SK-N-SH (cell line): ENCODE data around the gene MYNN. TPM values are rescaled to one million over a fixed set of nuclear protein-coding genes. Genes with fewer than 3 reads are reported as not detected.

Experiments
- CTCF ChIA-PET: fragments of 300-600, 350-600 bp; formaldehyde crosslinking; extraction: SDS; loops from one replicate; lab custom pipeline; 2021; lab: Yijun Ruan, JAX
- POLR2A ChIA-PET: fragments of 350-600 bp; sonication (Branson Sonifier 250); formaldehyde crosslinking; extraction: SDS; loops from one replicate; lab custom pipeline; 2020; ENCODE audit warnings: antibody characterized with exemption, inconsistent platforms; lab: Yijun Ruan, JAX
- DNase-seq: peaks from one replicate; pipeline ENCODE4 v3.0.0; 2012
- H2AFZ ChIP-seq: fragments of 200-600 bp; sonication (generic); 2 replicates; pipeline ENCODE4 v1.8.1; 2016; ENCODE audit warnings: antibody characterized with exemption, mild to moderate bottlenecking, low read depth
- H3F3A ChIP-seq: fragments of 200-600 bp; sonication (generic); replicated peaks from 2 replicates; pipeline ENCODE3; 2016; ENCODE audit warnings: antibody characterized with exemption, mild to moderate bottlenecking; ENCODE audit not compliant: insufficient read depth
- H3K27ac ChIP-seq, 2 experiments: fragments of 200-500 bp in 1 of 2; fragments of 200-600 bp in 1 of 2; sonication (Bioruptor generic) in 1 of 2; sonication (generic), shearing (Covaris generic) in 1 of 2; 2 replicates each; pipeline versions ENCODE4 v1.5.1 to v1.6.1; 2014 to 2016; ENCODE audit warnings: low read depth in 2 of 2, inconsistent platforms in 1 of 2, low read length in 1 of 2, mild to moderate bottlenecking in 1 of 2, mixed read lengths in 1 of 2
- H3K27me3 ChIP-seq: fragments of 200-600 bp; sonication (generic), shearing (Covaris generic); 2 replicates; pipeline ENCODE4 v1.6.1; 2016; ENCODE audit warnings: mixed run types; ENCODE audit not compliant: insufficient read depth
- H3K36me3 ChIP-seq, 2 experiments: fragments of 200-500 bp in 1 of 2; fragments of 200-600 bp in 1 of 2; sonication (Bioruptor generic) in 1 of 2; sonication (generic) in 1 of 2; replicated peaks in 1 of 2; 2 replicates each; pipeline versions ENCODE3 to v1.5.1; 2014 to 2016; ENCODE audit warnings: low read length in 1 of 2, mild to moderate bottlenecking in 1 of 2; ENCODE audit not compliant: insufficient read depth in 2 of 2, control insufficient read depth in 1 of 2
- H3K4me1 ChIP-seq, 2 experiments: fragments of 200-500 bp in 1 of 2; fragments of 200-600 bp in 1 of 2; sonication (Bioruptor generic) in 1 of 2; sonication (generic), shearing (Covaris generic) in 1 of 2; 2 replicates each; pipeline versions ENCODE4 v1.5.1 to v1.6.1; 2014 to 2016; ENCODE audit warnings: low read depth in 1 of 2, low read length in 1 of 2, mixed run types in 1 of 2; ENCODE audit not compliant: insufficient read depth in 2 of 2, control insufficient read depth in 1 of 2
- H3K4me2 ChIP-seq: fragments of 200-600 bp; sonication (generic), shearing (Covaris generic); 2 replicates; pipeline ENCODE4 v1.6.1; 2017; ENCODE audit warnings: mixed run types
- H3K4me3 ChIP-seq, 2 experiments: fragments of 200-500 bp in 1 of 2; fragments of 200-600 bp in 1 of 2; sonication (Bioruptor generic) in 1 of 2; sonication (generic), shearing (Covaris generic) in 1 of 2; 2 replicates each; pipeline versions ENCODE4 v1.5.1 to v1.8.1; 2014 to 2016; ENCODE audit warnings: low read depth in 2 of 2, inconsistent platforms in 1 of 2, low read length in 1 of 2, mild to moderate bottlenecking in 1 of 2, mixed read lengths in 1 of 2, moderate library complexity in 1 of 2
- H3K79me2 ChIP-seq: fragments of 200-600 bp; sonication (generic); 2 replicates; pipeline ENCODE4 v1.8.1; 2017; ENCODE audit warnings: mild to moderate bottlenecking; ENCODE audit not compliant: insufficient read depth
- H3K9ac ChIP-seq: fragments of 200-600 bp; sonication (generic); 2 replicates; pipeline ENCODE4 v1.6.1; 2017; ENCODE audit warnings: mixed run types
- H3K9me2 ChIP-seq: fragments of 200-600 bp; sonication (generic); 2 replicates; pipeline ENCODE4 v1.6.1; 2017; ENCODE audit warnings: mixed run types
- H3K9me3 ChIP-seq: fragments of 200-600 bp; sonication (generic); 2 replicates; pipeline ENCODE4 v1.6.1; 2017; ENCODE audit warnings: mixed run types, mild to moderate bottlenecking, moderate library complexity
- H4K20me1 ChIP-seq: fragments of 200-600 bp; sonication (generic); 2 replicates; pipeline ENCODE4 v1.6.1; 2017; ENCODE audit warnings: mild to moderate bottlenecking, mixed run types; ENCODE audit not compliant: insufficient read depth
- CHD2 ChIP-seq: fragments of 150-350 bp; IDR thresholded peaks from 2 replicates; pipeline ENCODE4 v1.6.1; 2018; ENCODE audit warnings: low read length; ENCODE audit not compliant: partially characterized antibody
- EZH2phosphoT487 ChIP-seq: fragments of 200-600 bp; sonication (generic); IDR thresholded peaks from 2 replicates; pipeline ENCODE4 v1.6.1; 2017; ENCODE audit warnings: low read depth, mixed run types, mild to moderate bottlenecking, antibody characterized with exemption, moderate library complexity, borderline replicate concordance
- FOXM1 ChIP-seq: IDR thresholded peaks from 2 replicates; pipeline ENCODE4 v1.4.0; 2012; ENCODE audit warnings: low read depth, mild to moderate bottlenecking
- GABPA ChIP-seq: IDR thresholded peaks from 2 replicates; pipeline ENCODE4 v1.4.0; 2012; ENCODE audit warnings: low read depth, mild to moderate bottlenecking
- IRF3 ChIP-seq: fragments of 150-350 bp; IDR thresholded peaks from 2 replicates; pipeline ENCODE4 v1.6.1; 2016; ENCODE audit warnings: mild to moderate bottlenecking, low read depth, low read length
- MEF2A ChIP-seq: IDR thresholded peaks from 2 replicates; pipeline ENCODE4 v1.4.0; 2012; ENCODE audit warnings: low read depth, borderline replicate concordance
- NRF1 ChIP-seq: IDR thresholded peaks from 2 replicates; pipeline ENCODE4 v1.6.1; 2012; ENCODE audit warnings: low read depth, mild to moderate bottlenecking, low read length
- RAD21 ChIP-seq: IDR thresholded peaks from 2 replicates; pipeline ENCODE4 v1.6.1; 2012; ENCODE audit warnings: mild to moderate bottlenecking, low read length
- RCOR1 ChIP-seq: fragments of 150-350 bp; IDR thresholded peaks from 2 replicates; pipeline ENCODE4 v1.6.1; 2017; ENCODE audit warnings: antibody characterized with exemption, low read length
- RXRA ChIP-seq: IDR thresholded peaks from 2 replicates; pipeline ENCODE4 v1.4.0; 2012; ENCODE audit warnings: low read depth, mild to moderate bottlenecking, borderline replicate concordance
- SIN3A ChIP-seq: IDR thresholded peaks from 2 replicates; pipeline ENCODE4 v1.6.1; 2012; ENCODE audit warnings: low read depth, mild to moderate bottlenecking, low read length, moderate library complexity, borderline replicate concordance
- SMC3 ChIP-seq: IDR thresholded peaks from 2 replicates; pipeline ENCODE4 v1.6.1; 2012; ENCODE audit warnings: low read depth, low read length, improper control_type of control experiment
- TAF1 ChIP-seq: IDR thresholded peaks from 2 replicates; pipeline ENCODE4 v1.6.1; 2012; ENCODE audit warnings: low read depth, mild to moderate bottlenecking, low read length, moderate library complexity, borderline replicate concordance
- ZBTB33 ChIP-seq: IDR thresholded peaks from 2 replicates; pipeline ENCODE4 v1.4.0; 2012; ENCODE audit warnings: low read depth, borderline replicate concordance
- WGBS: methylation state at CpG from one replicate; pipeline ENCODE4 v1.1.6; 2017; ENCODE audit warnings: low lambda C conversion rate; 5-methylcytosine and 5-hydroxymethylcytosine counted together
- polyA plus RNA-seq, 3 experiments: library from polyadenylated mRNA; depleted of rRNA; stranded (reverse); fragments of >200 nt; gene quantifications; 2 replicates each; pipeline ENCODE4 v1.2.3, GENCODE V29; 2012
- TF ChIP-seq, protein P1 (sequence below): IDR thresholded peaks from 2 replicates; pipeline ENCODE4; 2012
- TF ChIP-seq, protein P2 (sequence below): IDR thresholded peaks from 2 replicates; pipeline ENCODE4 v1.4.0; 2012; ENCODE audit warnings: low read depth, borderline replicate concordance
- TF ChIP-seq, protein P3 (sequence below): IDR thresholded peaks from 2 replicates; pipeline ENCODE4 v1.4.0; 2012; ENCODE audit warnings: low read depth

Gene MYNN
- polyA plus RNA-seq, 1 of the 3 experiments (the other 2 are of a cell fraction) = 9.7 TPM

- TF ChIP-seq SIN3A = no peak
- TF ChIP-seq CHD2 = no peak
- TF ChIP-seq, protein P1, sequence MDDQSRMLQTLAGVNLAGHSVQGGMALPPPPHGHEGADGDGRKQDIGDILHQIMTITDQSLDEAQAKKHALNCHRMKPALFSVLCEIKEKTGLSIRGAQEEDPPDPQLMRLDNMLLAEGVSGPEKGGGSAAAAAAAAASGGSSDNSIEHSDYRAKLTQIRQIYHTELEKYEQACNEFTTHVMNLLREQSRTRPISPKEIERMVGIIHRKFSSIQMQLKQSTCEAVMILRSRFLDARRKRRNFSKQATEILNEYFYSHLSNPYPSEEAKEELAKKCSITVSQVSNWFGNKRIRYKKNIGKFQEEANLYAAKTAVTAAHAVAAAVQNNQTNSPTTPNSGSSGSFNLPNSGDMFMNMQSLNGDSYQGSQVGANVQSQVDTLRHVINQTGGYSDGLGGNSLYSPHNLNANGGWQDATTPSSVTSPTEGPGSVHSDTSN = no peak
- no peak for TF ChIP-seq ZBTB33
- no peak for TF ChIP-seq GABPA
- TF ChIP-seq EZH2phosphoT487 = no peak
- no peak for TF ChIP-seq FOXM1
- no peak for TF ChIP-seq RXRA
- no peak for TF ChIP-seq MEF2A
- TF ChIP-seq IRF3 = no peak
- TF ChIP-seq, protein P2, sequence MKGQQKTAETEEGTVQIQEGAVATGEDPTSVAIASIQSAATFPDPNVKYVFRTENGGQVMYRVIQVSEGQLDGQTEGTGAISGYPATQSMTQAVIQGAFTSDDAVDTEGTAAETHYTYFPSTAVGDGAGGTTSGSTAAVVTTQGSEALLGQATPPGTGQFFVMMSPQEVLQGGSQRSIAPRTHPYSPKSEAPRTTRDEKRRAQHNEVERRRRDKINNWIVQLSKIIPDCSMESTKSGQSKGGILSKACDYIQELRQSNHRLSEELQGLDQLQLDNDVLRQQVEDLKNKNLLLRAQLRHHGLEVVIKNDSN = no peak
- no peak for TF ChIP-seq RCOR1
- TF ChIP-seq TAF1 = no peak
- no peak for TF ChIP-seq NRF1
- no peak for TF ChIP-seq SMC3
- no peak for TF ChIP-seq RAD21
- TF ChIP-seq, protein P3, sequence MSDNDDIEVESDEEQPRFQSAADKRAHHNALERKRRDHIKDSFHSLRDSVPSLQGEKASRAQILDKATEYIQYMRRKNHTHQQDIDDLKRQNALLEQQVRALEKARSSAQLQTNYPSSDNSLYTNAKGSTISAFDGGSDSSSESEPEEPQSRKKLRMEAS = no peak
- TF ChIP-seq, all 33 proteins: peak for 0
- no peak for DNase-seq
- peaks cover 7% of the 10 kb centered on the region for H3F3A ChIP-seq
- H3K79me2 ChIP-seq = no peaks in the 10 kb centered on the region
- no peaks in the 10 kb centered on the region for H3K27me3 ChIP-seq
- no peak overlapping the region for H3K9ac ChIP-seq
- no peaks in the 10 kb centered on the region for H3K9me3 ChIP-seq
- no peaks in the 10 kb centered on the region for H3K36me3 ChIP-seq
- ChIA-PET POLR2A (no interaction called here), CTCF (no interaction called here)
- no peak overlapping the region for H3K4me2 ChIP-seq
- no peak overlapping the region for H2AFZ ChIP-seq
- H3K4me1 ChIP-seq = peaks cover 0 to 5% of the 10 kb centered on the region in 2 experiments; a peak in 1 of 4 replicates
- H4K20me1 ChIP-seq = no peaks in the 10 kb centered on the region
- 65% methylated on average over 4 of the region's 4 CpGs for WGBS
- H3K27ac ChIP-seq = no peak overlapping the region
- H3K9me2 ChIP-seq = no peaks in the 10 kb centered on the region
- no peak overlapping the region for H3K4me3 ChIP-seq
Measured at GRCh38 chr3:169760479-169760878, 12.7 kb upstream of the MYNN start.
